ENCODE measurements around the gene ARHGDIG. TPM values are rescaled to one million over a fixed set of nuclear protein-coding genes. Genes with fewer than 3 reads are reported as not detected.
"Not testable (repeated sequence)": the region's sequence is repeated elsewhere in the genome, so short reads cannot be mapped to it uniquely, and the experiment has no call there.

Gene ARHGDIG
- total RNA-seq, 2 experiments from 2014 or later, result not detected

GRCh38 chr16:253833-254232 lies 26.6 kb upstream of the ARHGDIG start:
- CTCF ChIA-PET, result interaction anchor here (1.2 to 3.6 kb wide), 2 partner anchors 19 to 137 kb away, joined by 3 to 18 read pairs; partner anchors contain the start of gene FAM234A
- Mint-ChIP-seq H3K4me3 (no peak overlapping the region), H3K4me1 (ENCODE audit: low read depth) (peaks cover 37% of the 10 kb centered on the region), H3K9me3 (no peaks in the 10 kb centered on the region), H3K27ac (peak overlapping the region; percentile 8), H3K36me3 (peaks cover 8% of the 10 kb centered on the region), H3K27me3 (no peaks in the 10 kb centered on the region)
- intact Hi-C loops (cut with micrococcal nuclease), result loop anchor here (2.0 kb wide), 1 partner anchor 19 kb away; the partner anchor contains the start of gene FAM234A
- POLR2A ChIA-PET, result interaction anchor here (1.6 kb wide), 1 partner anchor 19 kb away, joined by 5 read pairs; no protein-coding TSS in a partner anchor
- DNase-seq, result peak; percentile 28

GRCh38 chr16:254461-254860 lies 25.9 kb upstream of the ARHGDIG start:
- ChIA-PET POLR2A (interaction anchor here (1.6 kb wide), 1 partner anchor 19 kb away, joined by 5 read pairs; no protein-coding TSS in a partner anchor), CTCF (interaction anchor here (1.9 to 3.6 kb wide), 2 partner anchors 19 kb away, joined by 4 to 18 read pairs; partner anchors contain the start of gene FAM234A)
- DNase-seq, result no peak
- intact Hi-C loops (cut with micrococcal nuclease), result no loop called here
- no peaks in the 10 kb centered on the region for H3K27me3 Mint-ChIP-seq
- no peak overlapping the region for H3K4me3 Mint-ChIP-seq
- H3K9me3 Mint-ChIP-seq, result no peaks in the 10 kb centered on the region
- H3K4me1 Mint-ChIP-seq (ENCODE audit: low read depth), result peaks cover 40% of the 10 kb centered on the region
- no peak overlapping the region for H3K27ac Mint-ChIP-seq
- H3K36me3 Mint-ChIP-seq, result peaks cover 8% of the 10 kb centered on the region

DNA sequence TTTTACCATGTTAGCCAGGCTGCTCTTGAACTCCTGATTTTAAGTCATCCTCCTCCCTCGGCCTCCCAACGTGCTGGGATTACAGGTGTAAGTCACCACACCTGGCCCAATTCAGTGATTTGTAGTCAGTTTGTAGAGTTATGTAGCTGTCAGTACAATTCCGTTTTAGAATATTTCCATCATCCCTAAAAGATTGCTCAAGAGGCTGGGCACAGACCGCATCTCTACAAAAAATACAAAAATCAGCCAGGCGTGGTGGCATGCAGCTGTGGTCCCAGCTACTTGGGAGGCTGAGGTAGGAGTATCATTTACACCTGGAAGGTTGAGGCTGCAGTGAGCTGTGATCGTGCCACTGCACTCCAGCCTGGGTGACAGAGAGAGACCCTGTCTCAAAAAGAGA lies 25.2 kb upstream of the ARHGDIG start:
- intact Hi-C loops (cut with micrococcal nuclease), result no loop called here

DNA sequence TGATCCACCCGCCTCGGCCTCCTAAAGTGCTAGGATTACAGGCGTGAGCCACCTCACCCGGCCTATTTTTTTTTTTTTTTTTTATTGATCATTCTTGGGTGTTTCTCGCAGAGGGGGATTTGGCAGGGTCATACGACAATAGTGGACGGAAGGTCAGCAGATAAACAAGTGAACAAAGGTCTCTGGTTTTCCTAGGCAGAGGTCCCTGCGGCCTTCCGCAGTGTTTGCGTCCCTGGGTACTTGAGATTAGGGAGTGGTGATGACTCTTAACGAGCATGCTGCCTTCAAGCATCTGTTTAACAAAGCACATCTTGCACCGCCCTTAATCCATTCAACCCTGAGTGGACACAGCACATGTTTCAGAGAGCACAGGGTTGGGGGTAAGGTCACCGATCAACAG lies 22.3 kb upstream of the ARHGDIG start:
- H3K27ac Mint-ChIP-seq; POLR2A ChIA-PET; H3K27me3 Mint-ChIP-seq; intact Hi-C loops (cut with micrococcal nuclease); H3K4me3 Mint-ChIP-seq; DNase-seq; H3K9me3 Mint-ChIP-seq; CTCF ChIA-PET: not testable (repeated sequence)
- Mint-ChIP-seq H3K4me1 (ENCODE audit: low read depth) (peaks cover 28% of the 10 kb centered on the region), H3K36me3 (peaks cover 12% of the 10 kb centered on the region)

More for the DNA sequence above, 25.2 kb upstream of the ARHGDIG start:
- peaks cover 8% of the 10 kb centered on the region for H3K36me3 Mint-ChIP-seq
- H3K4me1 Mint-ChIP-seq (ENCODE audit: low read depth), result peaks cover 40% of the 10 kb centered on the region
- no peaks in the 10 kb centered on the region for H3K27me3 Mint-ChIP-seq
- no peak overlapping the region for H3K27ac Mint-ChIP-seq
- H3K4me3 Mint-ChIP-seq, result no peak overlapping the region
- ChIA-PET CTCF (interaction anchor here (1.9 kb wide), 1 partner anchor 20 kb away, joined by 4 read pairs; the partner anchor contains the start of gene FAM234A), POLR2A (interaction anchor here (1.6 kb wide), 1 partner anchor 20 kb away, joined by 5 read pairs; no protein-coding TSS in a partner anchor)
- DNase-seq, result no peak
- H3K9me3 Mint-ChIP-seq, result no peaks in the 10 kb centered on the region

DNA sequence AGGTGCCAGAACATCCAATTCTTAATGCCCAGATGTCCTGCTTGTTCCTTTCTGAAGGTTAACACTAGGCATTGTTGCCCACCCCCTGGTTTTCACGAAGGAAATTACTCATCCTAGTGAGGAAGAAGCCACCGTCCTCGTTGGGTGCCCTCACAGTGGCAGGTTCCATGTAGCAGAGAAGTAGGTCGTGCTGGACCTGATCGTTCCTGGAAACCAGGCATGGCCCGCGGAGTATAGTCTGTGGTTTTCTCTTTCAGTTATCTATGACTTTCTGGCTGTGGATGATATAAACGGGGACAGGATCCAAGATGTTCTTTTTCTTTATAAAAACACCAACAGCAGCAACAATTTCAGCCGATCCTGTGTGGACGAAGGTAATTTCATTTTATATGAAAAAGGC lies 21.2 kb upstream of the ARHGDIG start:
- no peak for DNase-seq
- intact Hi-C loops (cut with micrococcal nuclease), result no loop called here
- CTCF ChIA-PET, result no interaction called here
- no peak overlapping the region for H3K4me3 Mint-ChIP-seq
- H3K4me1 Mint-ChIP-seq (ENCODE audit: low read depth), result peaks cover 19% of the 10 kb centered on the region
- H3K36me3 Mint-ChIP-seq, result peaks cover 12% of the 10 kb centered on the region
- H3K27ac Mint-ChIP-seq, result no peak overlapping the region
- H3K27me3 Mint-ChIP-seq, result no peaks in the 10 kb centered on the region
- POLR2A ChIA-PET, result no interaction called here
- no peaks in the 10 kb centered on the region for H3K9me3 Mint-ChIP-seq

DNA sequence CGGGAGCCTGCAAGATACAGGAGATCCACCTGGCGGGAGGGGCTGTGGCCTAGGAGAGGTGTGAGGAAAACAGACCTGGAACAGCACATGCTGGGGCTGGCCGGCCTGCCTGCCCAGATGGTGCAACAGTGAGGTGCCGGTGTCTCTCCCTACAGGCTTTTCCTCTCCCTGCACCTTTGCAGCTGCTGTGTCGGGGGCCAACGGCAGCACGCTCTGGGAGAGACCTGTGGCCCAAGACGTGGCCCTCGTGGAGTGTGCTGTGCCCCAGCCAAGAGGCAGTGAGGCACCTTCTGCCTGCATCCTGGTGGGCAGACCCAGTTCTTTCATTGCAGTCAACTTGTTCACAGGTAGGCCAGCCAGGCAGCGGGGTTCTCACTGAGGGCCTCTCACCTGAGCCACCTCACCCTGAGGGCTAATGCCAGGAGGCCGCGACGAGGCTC lies 20.6 kb upstream of the ARHGDIG start:
- H3K27ac Mint-ChIP-seq, result no peak overlapping the region

GRCh38 chr16:260326-260725 lies 20.1 kb upstream of the ARHGDIG start:
- Mint-ChIP-seq H3K4me1 (ENCODE audit: low read depth) (peaks cover 12% of the 10 kb centered on the region), H3K27me3 (no peaks in the 10 kb centered on the region), H3K36me3 (peaks cover 11% of the 10 kb centered on the region), H3K27ac (no peak overlapping the region), H3K9me3 (no peaks in the 10 kb centered on the region), H3K4me3 (no peak overlapping the region)
- DNase-seq, result no peak
- intact Hi-C loops (cut with micrococcal nuclease), result no loop called here
- CTCF ChIA-PET, result no interaction called here
- POLR2A ChIA-PET, result no interaction called here

More for the DNA sequence above, 20.6 kb upstream of the ARHGDIG start:
- peaks cover 11% of the 10 kb centered on the region for H3K36me3 Mint-ChIP-seq
- no peak overlapping the region for H3K4me3 Mint-ChIP-seq
- H3K4me1 Mint-ChIP-seq (ENCODE audit: low read depth), result peaks cover 13% of the 10 kb centered on the region
- ChIA-PET POLR2A (no interaction called here), CTCF (no interaction called here)
- H3K9me3 Mint-ChIP-seq, result no peaks in the 10 kb centered on the region
- no peak for DNase-seq
- H3K27me3 Mint-ChIP-seq, result no peaks in the 10 kb centered on the region
- intact Hi-C loops (cut with micrococcal nuclease), result no loop called here

- H3K27ac Mint-ChIP-seq, result no peak overlapping the region
- POLR2A ChIA-PET, result no interaction called here
- H3K36me3 Mint-ChIP-seq, result peaks cover 7% of the 10 kb centered on the region
- H3K27me3 Mint-ChIP-seq, result no peaks in the 10 kb centered on the region
- H3K4me1 Mint-ChIP-seq (ENCODE audit: low read depth), result peaks cover 10% of the 10 kb centered on the region
- no peak overlapping the region for H3K4me3 Mint-ChIP-seq
- no peak for DNase-seq
- CTCF ChIA-PET, result no interaction called here
- intact Hi-C loops (cut with micrococcal nuclease), result no loop called here
- no peaks in the 10 kb centered on the region for H3K9me3 Mint-ChIP-seq
Measured at GRCh38 chr16:261031-261691, 19.2 kb upstream of the ARHGDIG start.

DNA sequence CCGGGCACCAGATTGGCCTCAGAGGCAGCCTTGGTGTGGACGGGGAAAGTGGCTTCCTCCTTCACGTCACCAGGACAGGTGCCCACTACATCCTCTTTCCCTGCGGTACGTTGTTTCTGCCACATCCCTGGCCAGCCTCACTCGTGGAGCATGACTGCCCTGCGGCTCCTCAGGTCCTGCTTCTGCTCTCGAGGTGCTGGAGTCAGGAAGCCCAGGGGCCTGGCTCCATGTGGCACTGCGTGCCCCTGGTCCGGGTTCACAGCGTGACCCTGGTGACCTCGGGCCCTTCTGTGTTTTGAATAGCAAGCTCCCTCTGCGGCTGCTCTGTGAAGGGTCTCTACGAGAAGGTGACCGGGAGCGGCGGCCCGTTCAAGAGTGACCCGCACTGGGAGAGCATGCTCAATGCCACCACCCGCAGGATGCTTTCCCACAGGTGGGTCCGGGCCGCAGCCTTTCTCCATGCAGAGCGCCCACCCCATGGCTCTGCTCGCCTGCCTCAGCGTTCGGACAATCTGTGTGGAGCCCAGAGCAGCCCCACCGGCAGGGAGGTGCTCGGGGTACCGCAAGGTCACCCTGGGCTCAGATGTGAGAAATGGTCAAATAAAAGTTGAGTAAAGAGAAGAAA lies 18.2 kb upstream of the ARHGDIG start:
- Mint-ChIP-seq H3K27me3 (no peaks in the 10 kb centered on the region), H3K9me3 (no peaks in the 10 kb centered on the region), H3K4me1 (ENCODE audit: low read depth) (peaks cover 9% of the 10 kb centered on the region), H3K4me3 (no peak overlapping the region), H3K36me3 (peaks cover 6% of the 10 kb centered on the region), H3K27ac (no peak overlapping the region)
- POLR2A ChIA-PET, result no interaction called here
- CTCF ChIA-PET, result no interaction called here
- intact Hi-C loops (cut with micrococcal nuclease), result no loop called here
- DNase-seq, result no peak

DNA sequence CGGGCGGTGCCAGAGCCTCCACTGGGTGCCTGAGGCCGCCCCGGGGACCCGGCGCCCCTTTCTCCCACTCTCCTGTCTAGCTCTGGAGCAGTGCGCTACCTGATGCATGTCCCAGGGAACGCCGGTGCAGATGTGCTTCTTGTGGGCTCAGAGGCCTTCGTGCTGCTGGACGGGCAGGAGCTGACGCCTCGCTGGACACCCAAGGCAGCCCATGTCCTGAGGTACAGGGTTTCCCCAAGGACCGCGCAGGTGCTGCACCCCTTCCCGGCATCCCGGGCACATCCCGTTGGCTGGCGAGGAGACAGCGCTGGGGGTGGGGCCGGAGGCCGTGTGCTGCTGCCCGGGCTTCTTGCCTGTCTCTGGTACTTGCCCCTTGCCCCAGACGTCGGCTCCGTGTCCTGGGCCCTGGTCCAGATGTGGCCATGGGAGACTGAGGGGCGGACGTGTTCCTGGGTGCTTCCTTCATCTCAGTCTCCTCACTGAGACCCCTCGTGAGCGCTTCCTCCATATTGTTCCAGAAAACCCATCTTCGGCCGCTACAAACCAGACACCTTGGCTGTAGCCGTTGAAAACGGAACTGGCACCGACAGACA lies 17.1 kb upstream of the ARHGDIG start:
- ChIA-PET CTCF (no interaction called here), POLR2A (no interaction called here)
- peaks cover 9% of the 10 kb centered on the region for H3K4me1 Mint-ChIP-seq (ENCODE audit: low read depth)
- no peaks in the 10 kb centered on the region for H3K27me3 Mint-ChIP-seq
- intact Hi-C loops (cut with micrococcal nuclease), result no loop called here
- peaks cover 6% of the 10 kb centered on the region for H3K36me3 Mint-ChIP-seq
- H3K9me3 Mint-ChIP-seq, result no peaks in the 10 kb centered on the region
- H3K4me3 Mint-ChIP-seq, result no peak overlapping the region
- no peak overlapping the region for H3K27ac Mint-ChIP-seq
- DNase-seq, result no peak

- H3K36me3 Mint-ChIP-seq, result peaks cover 6% of the 10 kb centered on the region
- intact Hi-C loops (cut with micrococcal nuclease), result no loop called here
- no peak overlapping the region for H3K27ac Mint-ChIP-seq
- peaks cover 9% of the 10 kb centered on the region for H3K4me1 Mint-ChIP-seq (ENCODE audit: low read depth)
- CTCF ChIA-PET, result no interaction called here
- H3K4me3 Mint-ChIP-seq, result no peak overlapping the region
- no peaks in the 10 kb centered on the region for H3K9me3 Mint-ChIP-seq
- POLR2A ChIA-PET, result no interaction called here
- no peaks in the 10 kb centered on the region for H3K27me3 Mint-ChIP-seq
- DNase-seq, result no peak
Measured at GRCh38 chr16:263944-264343, 16.4 kb upstream of the ARHGDIG start.

DNA sequence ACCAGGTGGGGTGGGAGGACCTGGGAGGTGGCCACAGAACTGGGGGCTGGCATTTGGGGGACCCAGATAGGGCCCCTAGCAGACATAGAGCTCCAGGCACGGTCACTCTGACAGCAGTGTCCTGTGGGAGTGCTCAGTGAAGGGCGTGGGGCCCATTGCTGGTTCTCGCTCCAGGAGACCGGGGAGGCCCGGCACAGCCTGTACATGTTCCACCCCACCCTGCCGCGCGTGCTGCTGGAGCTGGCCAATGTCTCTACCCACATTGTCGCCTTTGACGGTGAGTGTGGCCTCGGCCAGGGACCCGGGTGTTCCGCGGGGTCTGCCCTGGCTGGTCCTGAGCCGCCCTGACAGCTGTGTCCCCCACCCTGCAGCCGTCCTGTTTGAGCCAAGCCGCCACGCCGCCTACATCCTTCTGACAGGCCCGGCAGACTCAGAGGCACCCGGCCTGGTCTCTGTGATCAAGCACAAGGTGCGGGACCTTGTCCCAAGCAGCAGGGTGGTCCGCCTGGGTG lies 15.9 kb upstream of the ARHGDIG start:
- Mint-ChIP-seq H3K4me1 (ENCODE audit: low read depth) (peaks cover 5% of the 10 kb centered on the region), H3K27me3 (no peaks in the 10 kb centered on the region), H3K9me3 (no peaks in the 10 kb centered on the region), H3K36me3 (peaks cover 6% of the 10 kb centered on the region), H3K27ac (no peak overlapping the region), H3K4me3 (no peak overlapping the region)
- CTCF ChIA-PET, result no interaction called here
- POLR2A ChIA-PET, result no interaction called here
- intact Hi-C loops (cut with micrococcal nuclease), result no loop called here
- DNase-seq, result no peak

All from activated CD4-positive, alpha-beta memory T cell treated with anti-CD3 and anti-CD28 coated beads for 36 hours (primary cell).